ENCODE data around the gene PPP6R3. TPM values are rescaled to one million over a fixed set of nuclear protein-coding genes. Genes with fewer than 3 reads are reported as not detected.

Gene PPP6R3
- total RNA-seq, 5 donors from 2014 or later (not counting 1 experiment from before 2014, with no cell fraction given): 106 to 147 (median 118) TPM

DNA sequence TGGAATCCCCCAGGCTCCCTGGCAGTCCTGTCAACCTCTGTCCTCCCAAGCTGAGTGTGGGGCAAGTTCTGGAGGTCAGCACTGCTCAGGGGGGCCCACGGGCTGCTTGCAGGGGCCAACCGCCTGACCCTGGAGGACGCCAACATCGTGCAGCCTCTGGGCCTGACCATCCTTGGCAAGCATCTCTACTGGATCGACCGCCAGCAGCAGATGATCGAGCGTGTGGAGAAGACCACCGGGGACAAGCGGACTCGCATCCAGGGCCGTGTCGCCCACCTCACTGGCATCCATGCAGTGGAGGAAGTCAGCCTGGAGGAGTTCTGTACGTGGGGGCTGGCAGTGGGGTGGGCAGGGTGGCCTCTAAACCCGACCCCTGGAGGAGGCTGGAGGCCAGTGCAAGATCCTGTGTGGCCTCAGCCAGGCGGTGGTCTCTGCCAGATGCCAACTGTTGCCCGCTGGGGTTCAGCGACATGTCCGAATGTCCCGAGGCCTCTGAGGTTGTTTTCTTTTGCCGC lies 34.6 kb upstream of the PPP6R3 start:
- no peaks in the 10 kb centered on the region for H3K9me3 ChIP-seq
- ATAC-seq (replicated peaks in 1 of 4) (no peak), DNase-seq (no peak)
- Mint-ChIP-seq H3K27me3 (no peaks in the 10 kb centered on the region), H3K9me3 (peaks cover 4 to 13% (median 7%) of the 10 kb centered on the region in 3 donors), H3K4me1 (no peaks in the 10 kb centered on the region), H3K4me3 (no peak overlapping the region), H3K27ac (no peak overlapping the region), H3K36me3 (peaks cover 5% of the 10 kb centered on the region)
- no peaks in the 10 kb centered on the region for H3K4me1 ChIP-seq (ENCODE audit: control insufficient read depth in 1 of 2, extremely low read depth in 1 of 2, insufficient read depth in 2 of 2, low read length in 2 of 2)
- CTCF ChIA-PET: interaction anchor here in 1 of 2 donors (0.6 kb wide), 1 partner anchor 1040 kb away, joined by 4 read pairs; no protein-coding TSS in a partner anchor
- no peak overlapping the region for H3K27ac ChIP-seq (ENCODE audit: low read length)
- peaks cover 0 to 11% of the 10 kb centered on the region in 2 donors for H3K36me3 ChIP-seq (ENCODE audit: control insufficient read depth in 2 of 2, extremely low read depth in 1 of 2, insufficient read depth in 1 of 2, low read length in 1 of 2)
- H3K4me3 ChIP-seq (ENCODE audit: control insufficient read depth in 1 of 2, extremely low read depth in 1 of 2, low read length in 1 of 2): no peak overlapping the region
- 85% methylated on average over 21 of the region's 21 CpGs for WGBS (ENCODE audit: insufficient coverage)
- POLR2A ChIA-PET: no interaction called here
- no peaks in the 10 kb centered on the region for H3K27me3 ChIP-seq (replicated peaks in 1 of 2; ENCODE audit: control insufficient read depth in 2 of 2, extremely low read depth in 1 of 2, insufficient read depth in 2 of 2, low read length in 1 of 2)

DNA sequence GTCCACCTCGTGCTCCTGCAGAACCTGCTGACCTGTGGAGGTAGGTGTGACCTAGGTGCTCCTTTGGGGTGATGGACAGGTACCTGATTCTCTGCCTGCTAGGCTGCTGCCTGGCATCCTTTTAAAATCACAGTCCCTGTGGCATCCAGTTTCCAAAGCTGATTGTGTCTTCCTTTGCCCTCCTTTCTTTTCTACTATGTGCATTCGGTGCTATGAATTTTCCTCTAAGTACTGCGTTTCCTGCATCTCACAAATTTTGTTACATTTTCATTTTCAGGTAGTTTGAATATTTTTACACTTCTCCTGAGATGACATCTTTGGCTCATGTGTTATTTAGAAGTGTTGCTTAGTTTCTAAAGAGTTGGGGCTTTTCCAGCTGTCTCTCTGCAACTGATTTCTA lies 30.9 kb upstream of the PPP6R3 start:
- Histone ChIP-seq H3K4me1 (ENCODE audit: control insufficient read depth in 1 of 2, extremely low read depth in 1 of 2, insufficient read depth in 2 of 2, low read length in 2 of 2) (no peaks in the 10 kb centered on the region), H3K9me3 (no peaks in the 10 kb centered on the region), H3K27me3 (replicated peaks in 1 of 2; ENCODE audit: control insufficient read depth in 2 of 2, extremely low read depth in 1 of 2, insufficient read depth in 2 of 2, low read length in 1 of 2) (no peaks in the 10 kb centered on the region), H3K4me3 (ENCODE audit: control insufficient read depth in 1 of 2, extremely low read depth in 1 of 2, low read length in 1 of 2) (no peak overlapping the region), H3K27ac (ENCODE audit: low read length) (no peak overlapping the region), H3K36me3 (ENCODE audit: control insufficient read depth in 2 of 2, extremely low read depth in 1 of 2, insufficient read depth in 1 of 2, low read length in 1 of 2) (peaks cover 0 to 23% of the 10 kb centered on the region in 2 donors)
- Mint-ChIP-seq H3K27ac (no peak overlapping the region), H3K36me3 (peaks cover 5% of the 10 kb centered on the region), H3K27me3 (no peaks in the 10 kb centered on the region), H3K4me1 (no peaks in the 10 kb centered on the region), H3K9me3 (peaks cover 4 to 13% (median 7%) of the 10 kb centered on the region in 3 donors), H3K4me3 (no peak overlapping the region)
- no peak for ATAC-seq (replicated peaks in 1 of 4)
- CTCF ChIA-PET: no interaction called here
- POLR2A ChIA-PET: no interaction called here
- WGBS (ENCODE audit: insufficient coverage): 60% methylated on average over 1 of the region's 3 CpGs
- no peak for DNase-seq

DNA sequence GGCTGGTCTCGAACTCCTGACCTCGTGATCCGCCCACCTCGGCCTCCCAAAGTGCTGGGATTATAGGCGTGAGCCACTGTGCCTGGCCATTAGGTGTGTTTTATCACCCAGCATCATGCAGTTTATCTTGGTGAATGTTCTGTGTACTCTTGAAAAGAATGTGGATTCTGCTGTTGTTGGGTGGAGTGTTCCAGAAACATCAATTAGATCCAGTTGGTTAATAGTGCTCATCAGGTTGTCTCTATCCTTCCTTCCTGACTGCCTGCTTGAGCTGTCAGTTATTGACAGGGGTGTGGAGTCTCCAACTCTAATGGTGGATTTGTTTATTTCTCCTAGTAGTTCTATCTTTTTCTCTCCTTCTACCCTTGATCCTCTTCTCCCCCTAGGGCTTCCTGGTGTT lies 30.2 kb upstream of the PPP6R3 start:
- ChIA-PET CTCF (no interaction called here), POLR2A (no interaction called here)
- Histone ChIP-seq H3K4me3 (ENCODE audit: control insufficient read depth in 1 of 2, extremely low read depth in 1 of 2, low read length in 1 of 2) (no peak overlapping the region), H3K27me3 (replicated peaks in 1 of 2; ENCODE audit: control insufficient read depth in 2 of 2, extremely low read depth in 1 of 2, insufficient read depth in 2 of 2, low read length in 1 of 2) (no peaks in the 10 kb centered on the region), H3K4me1 (ENCODE audit: control insufficient read depth in 1 of 2, extremely low read depth in 1 of 2, insufficient read depth in 2 of 2, low read length in 2 of 2) (no peaks in the 10 kb centered on the region), H3K36me3 (ENCODE audit: control insufficient read depth in 2 of 2, extremely low read depth in 1 of 2, insufficient read depth in 1 of 2, low read length in 1 of 2) (peaks cover 0 to 23% of the 10 kb centered on the region in 2 donors), H3K27ac (ENCODE audit: low read length) (no peak overlapping the region), H3K9me3 (no peaks in the 10 kb centered on the region)
- ATAC-seq (replicated peaks in 1 of 4): no peak
- peaks cover 4 to 13% (median 7%) of the 10 kb centered on the region in 3 donors for H3K9me3 Mint-ChIP-seq
- H3K27me3 Mint-ChIP-seq: no peaks in the 10 kb centered on the region
- no peak overlapping the region for H3K27ac Mint-ChIP-seq
- H3K4me3 Mint-ChIP-seq: no peak overlapping the region
- H3K36me3 Mint-ChIP-seq: peaks cover 5% of the 10 kb centered on the region
- H3K4me1 Mint-ChIP-seq: no peaks in the 10 kb centered on the region
- no peak for DNase-seq
- no CpG with 5 or more reads among the region's 5 CpGs for WGBS (ENCODE audit: insufficient coverage)

DNA sequence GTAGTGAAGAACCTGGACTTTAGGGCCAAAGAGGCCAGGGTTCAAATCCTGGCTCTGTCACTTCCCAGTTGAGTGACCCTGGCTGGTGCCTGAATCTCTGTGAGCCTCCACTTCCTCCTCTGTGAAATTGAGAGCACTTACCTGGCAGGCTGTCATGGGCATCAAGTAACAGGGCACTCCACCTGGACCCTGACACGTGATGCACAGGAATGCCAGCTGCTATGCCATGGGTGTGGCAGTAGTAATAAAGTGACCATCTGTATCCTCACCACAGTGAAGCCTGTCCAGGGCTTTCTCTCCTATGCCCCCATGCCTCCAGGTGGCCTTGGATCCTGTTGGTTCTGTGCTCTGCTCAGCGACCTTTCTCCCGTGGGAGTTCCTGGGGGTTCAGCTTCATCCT lies 29.8 kb upstream of the PPP6R3 start:
- no peak overlapping the region for H3K27ac ChIP-seq (ENCODE audit: low read length)
- no peaks in the 10 kb centered on the region for H3K9me3 ChIP-seq
- no peak for DNase-seq
- no CpG with 5 or more reads among the region's 3 CpGs for WGBS (ENCODE audit: insufficient coverage)
- Mint-ChIP-seq H3K36me3 (peaks cover 5% of the 10 kb centered on the region), H3K27me3 (no peaks in the 10 kb centered on the region), H3K9me3 (peaks cover 4 to 13% (median 7%) of the 10 kb centered on the region in 3 donors), H3K4me1 (no peaks in the 10 kb centered on the region), H3K27ac (no peak overlapping the region), H3K4me3 (no peak overlapping the region)
- H3K36me3 ChIP-seq (ENCODE audit: control insufficient read depth in 2 of 2, extremely low read depth in 1 of 2, insufficient read depth in 1 of 2, low read length in 1 of 2): peaks cover 0 to 23% of the 10 kb centered on the region in 2 donors
- no peaks in the 10 kb centered on the region for H3K27me3 ChIP-seq (replicated peaks in 1 of 2; ENCODE audit: control insufficient read depth in 2 of 2, extremely low read depth in 1 of 2, insufficient read depth in 2 of 2, low read length in 1 of 2)
- CTCF ChIA-PET: no interaction called here
- POLR2A ChIA-PET: no interaction called here
- ATAC-seq (replicated peaks in 1 of 4): no peak
- H3K4me3 ChIP-seq (ENCODE audit: control insufficient read depth in 1 of 2, extremely low read depth in 1 of 2, low read length in 1 of 2): no peak overlapping the region
- H3K4me1 ChIP-seq (ENCODE audit: control insufficient read depth in 1 of 2, extremely low read depth in 1 of 2, insufficient read depth in 2 of 2, low read length in 2 of 2): no peaks in the 10 kb centered on the region

DNA sequence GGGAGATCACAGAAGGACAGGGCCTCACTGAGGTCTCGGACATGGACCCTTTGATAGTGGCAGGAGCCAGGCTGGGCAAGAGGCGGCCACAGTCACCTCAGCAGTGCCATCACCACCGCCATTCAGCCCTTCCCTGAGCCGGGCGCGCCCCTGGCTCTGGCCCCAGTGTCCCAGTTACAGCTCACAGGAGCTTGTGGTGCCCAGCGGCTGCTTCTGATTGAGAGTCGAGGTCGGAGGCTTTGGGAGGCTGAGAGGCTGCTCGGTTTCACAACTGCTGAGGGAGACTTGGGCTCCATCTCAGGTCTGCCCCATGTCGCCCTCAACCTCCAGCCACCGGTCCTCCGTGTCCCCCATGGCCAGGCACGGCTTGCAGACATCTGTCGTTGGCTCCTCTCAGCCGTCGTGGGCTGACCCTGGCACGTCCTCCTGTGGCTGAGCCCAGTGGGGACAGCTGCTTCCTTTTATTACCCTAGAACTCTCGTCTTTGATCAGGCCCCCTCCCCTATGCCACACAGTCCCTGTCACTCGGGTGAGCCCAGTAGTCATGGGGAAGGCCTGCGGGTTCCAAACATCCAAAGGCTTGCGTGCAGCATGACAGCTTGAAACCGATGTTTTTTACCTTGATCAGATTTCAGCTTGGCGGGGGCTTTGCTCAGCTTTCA lies 28.4 kb upstream of the PPP6R3 start:
- H3K36me3 ChIP-seq (ENCODE audit: control insufficient read depth in 2 of 2, extremely low read depth in 1 of 2, insufficient read depth in 1 of 2, low read length in 1 of 2): peaks cover 0 to 29% of the 10 kb centered on the region in 2 donors
- H3K27ac ChIP-seq (ENCODE audit: low read length): no peak overlapping the region
- CTCF ChIA-PET: no interaction called here
- Mint-ChIP-seq H3K4me3 (no peak overlapping the region), H3K9me3 (peaks cover 4 to 13% (median 7%) of the 10 kb centered on the region in 3 donors), H3K36me3 (peaks cover 5% of the 10 kb centered on the region), H3K4me1 (no peaks in the 10 kb centered on the region), H3K27me3 (no peaks in the 10 kb centered on the region), H3K27ac (no peak overlapping the region)
- no peak overlapping the region for H3K4me3 ChIP-seq (ENCODE audit: control insufficient read depth in 1 of 2, extremely low read depth in 1 of 2, low read length in 1 of 2)
- DNase-seq (no peak), ATAC-seq (replicated peaks in 1 of 4) (no peak)
- H3K9me3 ChIP-seq: no peaks in the 10 kb centered on the region
- POLR2A ChIA-PET: no interaction called here
- no peaks in the 10 kb centered on the region for H3K4me1 ChIP-seq (ENCODE audit: control insufficient read depth in 1 of 2, extremely low read depth in 1 of 2, insufficient read depth in 2 of 2, low read length in 2 of 2)
- H3K27me3 ChIP-seq (replicated peaks in 1 of 2; ENCODE audit: control insufficient read depth in 2 of 2, extremely low read depth in 1 of 2, insufficient read depth in 2 of 2, low read length in 1 of 2): peaks cover 0 to 2% of the 10 kb centered on the region in 2 experiments
- WGBS (ENCODE audit: insufficient coverage): 88% methylated on average over 22 of the region's 24 CpGs

DNA sequence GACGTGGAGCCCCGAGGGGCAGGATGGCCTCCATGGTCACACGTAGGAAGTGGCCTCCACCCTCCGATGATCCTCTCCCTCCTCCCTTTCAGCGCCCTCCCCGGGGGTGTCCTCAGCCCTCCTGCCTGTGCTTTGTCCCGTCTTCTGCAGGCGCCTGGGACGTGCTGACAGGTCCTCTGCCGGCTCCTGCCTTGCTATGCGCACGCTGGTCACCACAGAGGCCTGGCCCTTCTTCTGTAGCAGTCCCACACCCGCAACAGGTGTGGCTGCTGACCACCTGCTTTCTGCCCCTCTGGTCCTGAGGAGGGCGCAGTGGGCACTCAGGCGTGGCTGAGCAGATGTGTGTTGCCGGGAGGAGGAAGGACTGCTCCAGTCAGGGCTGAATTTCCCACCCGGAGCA lies 27.7 kb upstream of the PPP6R3 start:
- Mint-ChIP-seq H3K27ac (no peak overlapping the region), H3K4me1 (peaks cover 0 to 2% (median 0%) of the 10 kb centered on the region in 3 donors), H3K4me3 (no peak overlapping the region), H3K27me3 (no peaks in the 10 kb centered on the region), H3K36me3 (peaks cover 5% of the 10 kb centered on the region), H3K9me3 (peaks cover 4 to 13% (median 7%) of the 10 kb centered on the region in 3 donors)
- H3K27ac ChIP-seq (ENCODE audit: low read length): no peak overlapping the region
- 95% methylated on average over 16 of the region's 17 CpGs for WGBS (ENCODE audit: insufficient coverage)
- ChIA-PET POLR2A (no interaction called here), CTCF (no interaction called here)
- peaks cover 0 to 30% of the 10 kb centered on the region in 2 donors for H3K36me3 ChIP-seq (ENCODE audit: control insufficient read depth in 2 of 2, extremely low read depth in 1 of 2, insufficient read depth in 1 of 2, low read length in 1 of 2)
- no peaks in the 10 kb centered on the region for H3K4me1 ChIP-seq (ENCODE audit: control insufficient read depth in 1 of 2, extremely low read depth in 1 of 2, insufficient read depth in 2 of 2, low read length in 2 of 2)
- no peaks in the 10 kb centered on the region for H3K9me3 ChIP-seq
- ATAC-seq (replicated peaks in 1 of 4): no peak
- no peak overlapping the region for H3K4me3 ChIP-seq (ENCODE audit: control insufficient read depth in 1 of 2, extremely low read depth in 1 of 2, low read length in 1 of 2)
- peaks cover 0 to 2% of the 10 kb centered on the region in 2 experiments for H3K27me3 ChIP-seq (replicated peaks in 1 of 2; ENCODE audit: control insufficient read depth in 2 of 2, extremely low read depth in 1 of 2, insufficient read depth in 2 of 2, low read length in 1 of 2)
- no peak for DNase-seq
